Activated CD8-positive, alpha-beta memory T cell treated with anti-CD3 and anti-CD28 coated beads, Interleukin-2, amount 50 U/mL, for 1 hour (primary cell): ENCODE data around the gene ADORA1.

ENCODE experiments used
- DNase-seq: peaks from one replicate; pipeline ENCODE4 v3.0.0-alpha.2; 2020; ENCODE audit errors: extremely low read depth

The ADORA1 gene

GRCh38 chr1:203127666-203128430, at the start of gene ADORA1:
TSS of gene ADORA1 (plus strand) at chr1:203127726. CDS start at chr1:203128842, 1,116 bp downstream.
- no peak for DNase-seq

GRCh38 chr1:203077956-203078355, 49.6 kb upstream of the ADORA1 start:
- no peak for DNase-seq

- DNase-seq, result no peak
Observed at GRCh38 chr1:203078478-203078877, 49.0 kb upstream of the ADORA1 start.

- no peak for DNase-seq
Observed at GRCh38 chr1:203080456-203080855, 47.1 kb upstream of the ADORA1 start.

GRCh38 chr1:203081465-203082230, 45.9 kb upstream of the ADORA1 start:
- DNase-seq, result no peak

GRCh38 chr1:203082231-203082505, 45.4 kb upstream of the ADORA1 start:
- DNase-seq, result no peak

GRCh38 chr1:203082571-203083462, 44.7 kb upstream of the ADORA1 start:
- DNase-seq, result no peak

- DNase-seq, result no peak
Observed at GRCh38 chr1:203083463-203083921, 44.0 kb upstream of the ADORA1 start.

- no peak for DNase-seq
Observed at GRCh38 chr1:203084588-203085527, 42.7 kb upstream of the ADORA1 start.

GRCh38 chr1:203085528-203086406, 41.8 kb upstream of the ADORA1 start, which contains the start of gene MYOG:
TSS of gene MYOG (minus strand) at chr1:203086012. CDS start at chr1:203085961, 51 bp downstream.
- DNase-seq, result no peak

- DNase-seq, result no peak
Observed at GRCh38 chr1:203086992-203087763, 40.3 kb upstream of the ADORA1 start.

- no peak for DNase-seq
Observed at GRCh38 chr1:203088441-203088840, 39.1 kb upstream of the ADORA1 start.

GRCh38 chr1:203089001-203089650, 38.4 kb upstream of the ADORA1 start:
- DNase-seq, result no peak

- DNase-seq, result no peak
Observed at GRCh38 chr1:203089651-203090045, 37.9 kb upstream of the ADORA1 start.

GRCh38 chr1:203090421-203091198, 36.9 kb upstream of the ADORA1 start:
- DNase-seq, result no peak

GRCh38 chr1:203091199-203091477, 36.4 kb upstream of the ADORA1 start:
- DNase-seq, result no peak

GRCh38 chr1:203091761-203092330, 35.7 kb upstream of the ADORA1 start:
- no peak for DNase-seq
